ENCODE measurements around the gene HNRNPR.

GRCh38 chr1:23344987-23345472 lies 946 bp upstream of the HNRNPR start:
- no peak for TF ChIP-seq REST (IDR thresholded peaks at IDR 0.05; ENCODE audit: low read depth)
- TF ChIP-seq, protein P1, sequence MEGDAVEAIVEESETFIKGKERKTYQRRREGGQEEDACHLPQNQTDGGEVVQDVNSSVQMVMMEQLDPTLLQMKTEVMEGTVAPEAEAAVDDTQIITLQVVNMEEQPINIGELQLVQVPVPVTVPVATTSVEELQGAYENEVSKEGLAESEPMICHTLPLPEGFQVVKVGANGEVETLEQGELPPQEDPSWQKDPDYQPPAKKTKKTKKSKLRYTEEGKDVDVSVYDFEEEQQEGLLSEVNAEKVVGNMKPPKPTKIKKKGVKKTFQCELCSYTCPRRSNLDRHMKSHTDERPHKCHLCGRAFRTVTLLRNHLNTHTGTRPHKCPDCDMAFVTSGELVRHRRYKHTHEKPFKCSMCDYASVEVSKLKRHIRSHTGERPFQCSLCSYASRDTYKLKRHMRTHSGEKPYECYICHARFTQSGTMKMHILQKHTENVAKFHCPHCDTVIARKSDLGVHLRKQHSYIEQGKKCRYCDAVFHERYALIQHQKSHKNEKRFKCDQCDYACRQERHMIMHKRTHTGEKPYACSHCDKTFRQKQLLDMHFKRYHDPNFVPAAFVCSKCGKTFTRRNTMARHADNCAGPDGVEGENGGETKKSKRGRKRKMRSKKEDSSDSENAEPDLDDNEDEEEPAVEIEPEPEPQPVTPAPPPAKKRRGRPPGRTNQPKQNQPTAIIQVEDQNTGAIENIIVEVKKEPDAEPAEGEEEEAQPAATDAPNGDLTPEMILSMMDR (IDR thresholded peaks at IDR 0.05 in 2 of 3, conservative IDR thresholded peaks at IDR 0.05 in 1 of 3; ENCODE audit: borderline replicate concordance in 1 of 3, insufficient read depth in 1 of 3, low read depth in 2 of 3, low read length in 2 of 3) = no peak
- TF ChIP-seq TCF7L2 (IDR thresholded peaks at IDR 0.05; ENCODE audit: borderline replicate concordance, extremely low read depth, insufficient read depth, insufficient read length) = no peak
- TF ChIP-seq EZH2 (IDR thresholded peaks at IDR 0.05) = no peak
- TF ChIP-seq, protein P2, sequence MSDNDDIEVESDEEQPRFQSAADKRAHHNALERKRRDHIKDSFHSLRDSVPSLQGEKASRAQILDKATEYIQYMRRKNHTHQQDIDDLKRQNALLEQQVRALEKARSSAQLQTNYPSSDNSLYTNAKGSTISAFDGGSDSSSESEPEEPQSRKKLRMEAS (IDR thresholded peaks at IDR 0.05) = no peak
- no peak for TF ChIP-seq SP1 (IDR thresholded peaks at IDR 0.05; ENCODE audit: low read depth)
- no peak for TF ChIP-seq POLR2A (IDR thresholded peaks at IDR 0.05; ENCODE audit: borderline replicate concordance, extremely low read depth, insufficient read depth, insufficient read length)
- TF ChIP-seq CEBPB (IDR thresholded peaks at IDR 0.05; ENCODE audit: low read depth) = no peak
- no peak for TF ChIP-seq ZBTB33 (IDR thresholded peaks at IDR 0.05; ENCODE audit: extremely low read depth, insufficient replicate concordance, low read length)
- no peak for TF ChIP-seq ZFX (IDR thresholded peaks at IDR 0.05)
- no peak for TF ChIP-seq EGR1 (IDR thresholded peaks at IDR 0.05; ENCODE audit: low read depth)
- TF ChIP-seq POLR2AphosphoS5 (IDR thresholded peaks at IDR 0.05; ENCODE audit: low read depth, low read length) = no peak
- no peak for TF ChIP-seq RAD21 (IDR thresholded peaks at IDR 0.05; ENCODE audit: low read depth)
